Stimulated activated CD8-positive, alpha-beta memory T cell treated with anti-CD3 and anti-CD28 coated beads, Interleukin-15, amount 100 ng/mL, for 4 hours (primary cell): ENCODE results near the gene AIFM3.

Source experiments
- DNase-seq, 2 donors: peaks; one replicate each; pipeline ENCODE4 v3.0.0-alpha.2; 2020; ENCODE audit warnings: low read depth in 2 of 2

AIFM3 gene

DNA sequence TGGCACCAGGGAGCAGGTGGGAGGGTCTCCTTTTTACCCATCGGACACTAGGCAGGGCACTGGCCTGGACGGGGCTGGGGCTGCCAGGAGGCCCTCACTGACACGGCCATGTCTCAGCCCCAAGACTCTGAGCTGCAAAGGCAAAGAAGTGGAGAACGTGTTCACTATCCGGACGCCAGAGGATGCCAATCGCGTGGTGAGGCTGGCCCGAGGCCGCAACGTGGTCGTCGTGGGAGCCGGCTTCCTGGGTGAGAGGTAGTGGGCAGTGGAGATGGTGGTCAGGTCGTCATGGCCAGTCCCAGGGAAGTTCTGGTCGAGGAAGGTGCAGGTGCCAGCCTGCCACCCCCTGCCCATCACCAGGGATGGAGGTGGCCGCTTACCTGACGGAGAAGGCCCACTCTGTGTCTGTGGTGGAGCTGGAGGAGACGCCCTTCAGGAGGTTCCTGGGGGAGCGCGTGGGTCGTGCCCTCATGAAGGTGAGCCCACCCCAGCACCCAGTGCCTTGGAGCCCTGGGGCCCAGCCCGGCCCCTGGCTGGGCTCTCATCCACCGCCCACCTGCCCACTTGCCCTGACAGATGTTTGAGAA, 9.3 kb downstream of the AIFM3 start:
- DNase-seq: no peak

DNA sequence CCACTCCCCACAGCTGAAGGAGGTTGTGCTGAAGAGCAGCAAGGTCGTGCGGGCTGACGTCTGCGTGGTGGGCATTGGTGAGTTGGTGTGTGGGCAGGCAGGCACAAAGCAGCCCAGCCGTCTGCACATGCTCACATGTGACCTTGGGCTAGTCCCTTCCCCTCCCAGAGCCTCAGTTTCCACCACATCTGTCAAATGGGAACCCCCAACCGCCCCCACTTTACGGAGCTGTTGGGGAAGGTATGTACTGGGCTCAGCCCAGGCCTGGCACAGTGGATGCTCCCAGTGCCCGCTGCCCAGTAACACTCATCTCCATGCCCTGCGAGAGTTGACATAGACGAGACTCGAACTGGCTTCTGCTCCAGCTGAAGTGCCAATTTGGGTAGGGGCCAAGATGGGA, 10.0 kb downstream of the AIFM3 start:
- DNase-seq: no peak

DNA sequence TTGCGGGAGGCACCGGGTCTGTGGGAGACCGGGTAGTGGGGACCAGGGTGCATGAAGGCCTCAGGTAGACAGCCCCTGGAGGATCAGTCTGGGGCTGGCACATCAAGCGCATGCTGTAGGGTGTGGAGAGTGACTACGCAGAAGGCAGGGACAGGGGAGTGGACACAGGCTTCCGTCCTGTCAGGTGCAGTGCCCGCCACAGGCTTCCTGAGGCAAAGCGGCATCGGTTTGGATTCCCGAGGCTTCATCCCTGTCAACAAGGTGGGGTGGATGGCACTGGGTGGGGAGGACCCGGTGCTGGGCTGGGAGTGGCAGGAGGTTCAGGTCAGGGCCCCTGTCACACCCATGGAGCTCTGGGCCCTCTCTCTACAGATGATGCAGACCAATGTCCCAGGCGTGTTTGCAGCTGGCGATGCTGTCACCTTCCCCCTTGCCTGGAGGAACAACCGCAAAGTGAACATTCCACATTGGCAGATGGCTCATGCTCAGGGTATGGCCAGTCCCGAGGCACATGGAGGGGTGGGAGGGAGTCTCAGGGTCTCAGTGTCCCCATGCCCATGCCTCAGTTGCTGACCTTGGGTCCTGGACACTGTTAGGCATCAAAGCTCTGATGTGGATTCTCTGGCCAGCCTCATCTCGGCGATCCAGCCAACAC, 10.6 kb downstream of the AIFM3 start:
- no peak for DNase-seq

DNA sequence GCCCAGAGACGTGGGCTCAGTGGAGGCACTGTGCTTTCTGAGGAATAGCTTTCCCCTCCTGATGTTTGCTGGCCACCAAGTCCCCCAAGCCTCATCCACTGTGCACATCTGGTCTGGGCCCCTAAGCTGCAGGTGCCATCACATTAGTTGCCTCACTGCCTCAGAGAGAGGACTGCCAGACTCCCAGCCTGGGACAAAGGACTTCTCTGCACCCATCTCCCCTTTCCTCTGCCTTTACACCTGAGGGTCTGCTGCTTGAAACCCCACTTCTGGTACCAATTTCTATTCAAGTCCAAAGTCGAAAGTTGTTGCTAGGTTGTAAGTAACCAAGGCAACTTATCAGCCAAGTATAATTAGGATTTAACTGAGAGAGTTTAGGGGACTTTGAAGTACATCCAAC, 11.4 kb downstream of the AIFM3 start:
- no peak for DNase-seq

DNA sequence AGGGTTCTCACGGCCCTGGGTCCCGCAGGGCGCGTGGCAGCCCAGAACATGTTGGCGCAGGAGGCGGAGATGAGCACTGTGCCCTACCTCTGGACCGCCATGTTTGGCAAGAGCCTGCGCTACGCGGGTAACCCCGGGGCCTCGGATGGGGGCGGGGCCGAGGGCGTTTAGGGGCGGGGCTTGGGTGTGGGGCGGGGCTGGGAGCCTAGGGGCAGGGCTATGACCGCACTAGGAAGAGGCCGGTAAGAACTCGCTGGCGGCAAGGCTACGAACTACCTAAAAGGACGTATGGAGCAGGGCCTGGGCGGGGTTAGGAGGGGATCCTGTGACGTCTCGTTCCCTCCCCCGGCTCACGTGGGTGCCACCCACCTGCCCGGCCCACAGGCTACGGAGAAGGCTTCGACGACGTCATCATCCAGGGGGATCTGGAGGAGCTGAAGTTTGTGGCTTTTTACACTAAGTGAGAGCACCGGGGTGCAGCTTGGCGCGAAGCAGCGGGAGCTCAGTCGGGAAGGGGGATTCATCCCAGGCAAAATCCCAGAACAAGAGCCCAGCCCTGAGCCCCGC, 12.3 kb downstream of the AIFM3 start:
- peak; percentile 35 to 46 for DNase-seq

DNA sequence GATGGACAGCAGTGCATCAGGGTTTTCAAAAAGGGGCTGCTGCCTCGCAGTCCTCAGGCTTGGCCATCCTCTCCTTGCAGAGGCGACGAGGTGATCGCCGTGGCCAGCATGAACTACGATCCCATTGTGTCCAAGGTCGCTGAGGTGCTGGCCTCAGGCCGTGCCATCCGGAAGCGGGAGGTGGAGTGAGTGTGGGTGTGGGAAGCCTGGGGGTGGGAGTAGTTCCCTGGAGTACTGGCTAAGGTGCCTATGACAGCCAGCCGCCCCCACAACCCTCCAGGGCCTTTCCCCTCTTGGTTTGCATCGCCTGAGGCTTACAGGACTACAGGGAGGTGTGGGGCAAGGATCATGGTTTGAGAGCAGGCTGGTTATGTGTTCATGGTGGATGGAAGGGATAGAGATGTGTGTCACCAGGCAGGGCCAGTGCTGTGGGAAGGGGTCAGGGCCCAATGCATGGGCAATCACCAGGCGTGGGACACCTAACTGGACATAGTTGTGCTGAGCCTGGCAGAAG, 12.9 kb downstream of the AIFM3 start:
- no peak for DNase-seq

DNA sequence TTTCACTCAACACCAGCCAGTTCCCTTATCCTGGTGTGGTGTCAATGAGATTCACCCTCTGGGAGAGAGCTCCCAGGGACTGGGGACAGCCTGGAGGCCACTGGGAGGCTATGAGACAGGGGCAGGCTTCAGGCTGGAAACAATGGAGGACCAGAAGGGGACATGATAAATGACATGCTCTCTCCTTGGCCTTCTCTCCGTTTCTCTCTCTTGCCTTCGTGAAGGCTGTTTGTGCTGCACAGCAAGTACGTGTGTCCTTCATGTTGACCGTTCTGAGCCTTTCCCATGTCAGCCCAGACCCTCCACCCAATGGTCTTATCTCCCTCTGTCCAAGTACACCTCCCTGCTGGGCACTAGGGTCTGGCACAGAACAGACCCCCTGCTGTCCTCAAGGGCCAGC, 13.5 kb downstream of the AIFM3 start:
- DNase-seq: no peak

DNA sequence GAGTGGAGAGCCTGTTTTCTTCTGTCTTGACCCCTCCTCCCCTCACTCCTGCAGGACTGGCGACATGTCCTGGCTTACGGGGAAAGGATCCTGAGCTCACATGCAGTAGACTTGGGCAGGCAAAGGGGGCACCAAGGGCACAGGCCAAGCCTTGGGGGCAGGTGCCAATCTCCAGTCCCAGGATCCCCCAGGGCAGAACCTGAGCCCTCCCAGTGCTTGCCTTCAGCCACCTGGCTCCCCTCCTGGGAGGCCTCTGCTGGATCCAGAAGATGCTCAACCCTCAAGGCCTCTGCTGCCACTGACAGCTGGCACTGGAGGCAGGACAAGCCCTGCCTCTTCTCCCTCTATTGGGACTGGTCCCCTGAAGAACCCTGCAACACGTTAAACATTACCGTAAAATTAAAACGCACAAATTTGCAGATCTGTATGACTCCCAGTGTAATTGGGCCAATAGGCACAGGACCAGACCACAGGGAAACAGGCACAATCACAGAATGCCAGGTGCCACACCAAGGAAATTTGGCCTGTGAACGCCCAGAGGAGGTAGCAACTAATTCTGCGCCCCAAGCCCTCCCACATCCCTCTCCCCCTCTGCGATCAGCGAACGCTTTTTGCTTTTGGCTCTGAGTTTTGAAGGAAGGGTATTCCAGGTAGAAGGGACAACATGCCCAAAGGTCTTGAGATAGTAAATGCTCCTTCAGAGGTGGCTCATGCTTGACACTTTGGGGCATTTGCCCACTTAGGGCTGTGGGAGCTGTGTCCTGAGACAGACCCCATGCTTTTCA, 14.1 kb downstream of the AIFM3 start:
- DNase-seq: no peak

DNA sequence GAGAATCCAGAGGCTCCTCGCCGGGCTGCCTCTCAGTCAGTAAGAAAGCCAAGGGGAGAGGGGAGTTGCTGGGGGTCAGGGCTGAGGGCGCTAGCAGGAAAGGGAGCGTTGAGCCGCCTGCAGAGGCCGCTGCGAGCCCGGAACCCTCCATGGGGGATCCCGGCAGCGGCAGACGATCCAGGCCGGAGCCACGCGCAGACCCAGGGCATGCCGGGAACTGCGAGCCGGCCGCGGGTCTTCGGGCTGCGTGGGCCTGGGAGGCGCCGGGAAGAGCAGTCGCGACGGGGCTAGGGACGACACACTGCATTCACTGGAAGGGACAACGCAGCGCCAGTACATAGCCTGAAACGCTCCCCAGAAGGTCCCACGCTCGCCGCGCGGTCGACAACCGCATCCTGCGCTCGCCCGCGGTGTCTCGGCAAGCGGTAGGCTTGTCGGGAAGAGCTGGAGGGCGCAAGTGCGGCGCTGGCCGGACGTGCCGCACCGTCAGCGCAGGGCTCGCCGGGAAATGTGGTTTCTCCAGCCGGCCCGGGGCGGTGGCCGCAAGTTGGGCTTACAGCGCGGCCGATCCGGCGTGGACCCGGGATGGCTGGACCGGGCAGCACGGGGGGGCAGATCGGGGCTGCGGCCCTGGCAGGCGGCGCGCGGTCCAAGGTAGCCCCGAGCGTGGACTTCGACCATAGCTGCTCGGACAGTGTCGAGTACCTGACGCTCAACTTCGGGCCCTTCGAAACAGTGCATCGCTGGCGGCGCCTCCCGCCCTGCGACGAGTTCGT, 14.9 kb downstream of the AIFM3 start, which contains the start of gene LZTR1:
LZTR1 (plus strand) TSS at position 511 of the 776 bp plus-strand sequence; CDS start at position 586, 75 bp downstream.
- peak; percentile 34 to 50 for DNase-seq

DNA sequence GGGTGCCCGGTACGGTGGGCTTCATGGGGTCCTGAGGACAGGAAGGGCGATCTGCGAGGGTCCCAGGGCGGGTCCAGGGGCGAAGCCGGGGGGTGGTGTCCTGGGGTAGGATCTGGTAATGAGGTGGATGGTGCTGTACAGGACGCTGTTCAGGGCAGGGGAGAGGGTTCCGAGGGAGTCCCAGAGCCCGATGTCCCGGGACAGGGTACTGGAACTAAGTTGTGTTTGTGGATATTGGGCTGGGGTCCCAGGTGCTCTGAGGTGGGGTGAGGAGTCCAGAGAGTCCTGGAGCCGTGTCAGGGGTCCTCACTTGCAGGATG, 15.5 kb downstream of the AIFM3 start:
- DNase-seq: no peak

DNA sequence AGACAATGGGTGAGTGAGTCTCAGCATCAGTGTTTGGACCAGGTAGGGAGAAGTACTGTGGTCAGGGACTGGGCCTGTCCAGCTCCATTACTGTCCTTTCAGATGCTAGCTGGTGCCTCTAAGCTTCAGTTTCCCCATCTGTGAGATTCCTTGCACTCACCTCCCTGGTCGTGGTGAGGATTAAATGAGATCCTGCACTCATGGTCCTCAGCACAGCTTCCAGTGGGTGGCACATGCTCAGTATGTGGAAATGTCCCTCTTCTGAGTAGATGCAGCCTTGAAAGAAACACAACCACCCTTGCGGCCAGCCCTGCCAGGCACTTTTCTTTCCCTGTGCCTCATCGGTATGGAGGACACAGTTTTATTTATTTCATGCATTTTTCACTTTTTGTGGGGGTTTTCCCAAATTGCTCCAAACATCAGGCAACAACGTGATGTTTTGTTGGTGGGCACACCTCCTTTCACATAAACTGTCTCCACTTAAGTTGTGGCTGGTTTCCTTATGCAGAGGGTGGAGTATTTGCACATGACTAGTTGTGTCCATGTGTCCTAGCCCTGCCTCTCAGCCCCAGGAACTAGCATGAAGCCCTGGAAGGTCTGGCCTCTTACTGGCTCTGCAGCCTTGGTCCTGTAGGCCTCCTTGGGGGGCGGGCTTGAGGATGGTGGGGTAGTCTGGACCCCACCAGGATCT, 16.2 kb downstream of the AIFM3 start:
- DNase-seq: no peak

DNA sequence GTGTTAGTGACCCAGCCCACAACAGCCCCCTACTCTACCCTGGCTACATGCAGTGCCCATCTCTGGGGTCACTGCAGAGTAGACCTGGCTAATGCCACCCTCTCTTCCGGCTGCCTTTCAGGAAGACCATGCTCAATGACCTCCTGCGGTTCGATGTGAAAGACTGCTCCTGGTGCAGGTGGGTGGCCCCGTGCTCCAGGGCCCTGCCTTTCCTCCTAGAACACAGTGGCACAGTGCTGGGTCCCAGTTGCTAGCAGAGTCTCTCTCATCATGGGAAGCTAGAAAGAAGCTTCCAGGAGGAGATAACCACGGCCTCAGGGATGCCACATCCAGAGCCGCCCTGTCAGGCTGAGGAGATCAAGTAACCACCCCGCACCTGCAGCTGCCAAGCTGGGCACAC, 18.7 kb downstream of the AIFM3 start:
- DNase-seq: no peak

DNA sequence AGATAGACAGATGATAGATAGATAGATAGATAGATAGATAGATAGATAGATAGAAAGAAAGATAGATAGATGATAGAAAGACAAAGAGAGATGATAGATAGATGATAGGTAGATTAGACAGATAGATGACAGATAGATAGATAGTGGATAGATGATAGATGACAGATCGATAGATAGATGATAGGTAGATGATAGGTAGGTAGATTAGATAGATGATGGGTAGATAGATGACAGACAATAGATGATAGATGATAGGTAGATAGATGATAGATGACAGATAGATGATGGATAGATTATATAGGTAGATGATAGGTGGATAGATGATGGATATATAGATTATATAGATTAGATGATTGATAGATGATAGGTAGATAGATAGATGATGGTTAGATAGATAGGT, 19.3 kb downstream of the AIFM3 start:
- DNase-seq: no peak

DNA sequence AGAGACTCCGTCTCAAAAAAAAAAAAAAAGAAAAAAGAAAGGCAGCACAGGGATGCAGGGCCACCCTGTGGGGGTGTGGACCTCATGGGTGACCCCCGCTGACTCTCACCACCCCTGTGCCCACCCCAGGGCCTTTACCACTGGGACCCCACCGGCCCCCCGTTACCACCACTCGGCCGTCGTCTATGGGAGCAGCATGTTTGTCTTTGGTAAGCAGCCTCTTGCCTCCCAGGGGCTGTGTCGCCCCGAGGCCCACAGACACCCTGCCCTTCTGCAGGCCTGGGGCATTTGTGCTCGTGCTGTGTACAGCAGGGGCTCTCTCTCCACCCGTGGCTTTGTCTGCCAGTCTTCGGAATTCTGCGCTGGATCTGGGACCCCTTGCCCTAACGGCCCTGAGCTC, 20.3 kb downstream of the AIFM3 start:
- DNase-seq: no peak

DNA sequence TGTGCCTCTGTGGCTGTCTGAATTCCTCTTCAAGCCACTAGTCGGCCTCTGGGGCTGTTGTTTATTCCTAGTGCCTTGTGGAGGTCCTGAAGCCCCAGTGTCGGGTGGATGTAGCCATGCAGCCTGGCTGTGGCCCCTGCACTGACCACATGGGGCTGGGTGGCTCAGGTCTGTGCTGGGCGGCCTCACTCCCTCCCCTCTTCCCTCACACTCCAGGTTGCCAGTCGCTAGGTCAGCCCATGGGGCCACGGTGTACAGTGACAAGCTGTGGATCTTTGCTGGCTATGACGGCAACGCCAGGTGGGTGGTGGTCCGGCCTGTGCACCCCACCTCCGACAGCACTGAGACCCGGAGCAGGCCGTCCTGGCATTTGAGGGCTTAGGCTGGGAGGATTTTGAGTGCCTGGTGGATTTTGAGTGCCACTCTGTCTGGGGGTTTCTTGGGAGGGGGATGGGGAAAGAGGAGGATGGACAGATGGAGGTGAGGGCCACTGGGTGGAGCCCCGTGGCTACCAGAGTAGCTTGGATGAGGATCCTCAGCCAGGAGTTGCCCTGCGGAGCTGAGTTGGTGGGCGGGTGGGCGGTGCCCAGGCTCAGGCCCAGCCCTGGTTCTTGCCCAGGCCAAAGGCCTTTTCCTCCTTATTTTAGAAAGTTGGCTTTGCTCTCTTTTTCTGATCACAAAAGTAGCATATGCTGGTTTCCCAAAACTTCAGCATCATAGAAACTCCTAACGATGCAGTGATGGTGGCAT, 21.7 kb downstream of the AIFM3 start:
- no peak for DNase-seq

DNA sequence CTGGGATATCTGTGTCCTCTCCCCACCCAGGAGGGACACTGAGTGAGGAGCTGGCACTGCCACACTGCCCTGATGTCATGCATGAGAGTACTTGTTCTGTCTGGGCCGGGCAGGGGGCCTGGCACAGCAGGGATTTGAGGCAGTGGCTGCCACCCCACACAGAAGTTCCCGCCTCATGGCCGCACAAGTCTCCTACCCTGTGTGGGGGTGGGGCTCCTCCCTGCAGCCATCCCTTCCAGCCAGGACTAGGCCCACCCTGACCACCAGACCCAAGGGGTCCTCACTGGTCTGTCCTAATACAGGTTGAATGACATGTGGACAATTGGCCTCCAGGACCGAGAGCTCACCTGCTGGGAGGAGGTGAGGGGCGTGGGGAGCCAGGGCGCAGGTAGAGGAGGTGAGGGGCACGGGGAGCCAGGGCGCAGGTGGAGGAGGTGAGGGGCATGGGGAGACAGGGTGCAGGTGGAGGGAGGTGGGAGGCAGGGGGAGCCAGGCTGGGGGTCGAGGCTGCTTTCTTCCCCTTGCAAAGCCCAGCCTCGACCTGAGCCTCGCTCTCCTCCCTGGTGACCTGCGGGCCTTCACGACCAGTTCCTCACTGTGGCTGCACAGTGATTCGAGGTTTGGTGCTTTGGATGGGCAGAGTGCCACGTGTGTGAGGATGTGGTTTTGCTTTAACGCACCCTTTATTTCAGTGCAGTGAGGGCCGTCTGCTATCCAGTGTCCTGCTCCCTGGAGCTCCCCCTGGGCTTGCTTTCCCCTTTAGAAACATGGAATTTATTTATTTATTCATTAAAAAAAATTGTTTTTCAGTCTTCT, 22.5 kb downstream of the AIFM3 start:
- DNase-seq: no peak

DNA sequence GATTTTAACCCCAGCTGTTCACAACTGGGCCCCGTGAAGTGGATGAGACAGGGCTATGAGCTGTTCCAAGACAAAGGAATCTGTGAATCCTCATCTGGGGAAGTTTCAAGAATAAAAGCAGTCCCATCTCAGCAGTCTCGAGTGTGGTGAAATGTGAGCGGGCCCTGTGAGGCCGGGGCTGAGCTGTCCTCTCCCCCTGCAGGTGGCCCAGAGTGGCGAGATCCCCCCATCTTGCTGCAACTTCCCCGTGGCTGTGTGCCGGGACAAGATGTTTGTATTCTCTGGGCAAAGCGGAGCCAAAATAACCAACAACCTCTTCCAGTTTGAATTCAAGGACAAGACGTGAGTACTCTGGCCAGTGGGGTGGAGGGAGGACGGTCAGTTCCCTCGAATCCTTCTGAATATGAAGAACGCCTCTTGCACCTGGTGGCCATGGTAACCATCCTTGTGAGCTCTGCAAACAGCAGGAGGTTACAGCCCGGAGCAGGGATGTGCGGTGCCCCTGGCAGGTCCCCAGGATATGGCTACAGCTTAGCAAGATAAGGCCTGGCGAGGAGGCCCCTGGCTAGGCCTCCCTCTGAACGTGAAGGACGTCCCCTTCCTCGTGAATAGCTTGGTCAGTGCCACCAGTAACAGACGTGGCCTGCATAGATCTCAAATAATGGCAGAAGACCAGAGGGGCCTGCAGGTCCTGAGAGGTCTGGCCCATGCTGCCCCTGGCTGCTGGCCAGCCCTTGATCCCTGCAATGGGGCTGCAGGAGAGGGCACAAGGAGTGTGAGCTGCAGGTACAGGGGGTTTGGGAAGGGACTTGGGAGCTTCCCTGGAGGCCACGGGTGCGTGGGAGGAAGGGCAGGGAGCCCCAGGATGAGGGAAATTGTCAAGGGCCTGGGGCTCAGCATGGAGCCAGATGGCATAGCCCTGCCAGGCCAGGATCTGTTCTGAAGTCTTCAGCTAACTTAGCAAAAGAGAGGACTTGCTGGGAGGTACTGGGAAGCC, 23.4 kb downstream of the AIFM3 start:
- DNase-seq: no peak

DNA sequence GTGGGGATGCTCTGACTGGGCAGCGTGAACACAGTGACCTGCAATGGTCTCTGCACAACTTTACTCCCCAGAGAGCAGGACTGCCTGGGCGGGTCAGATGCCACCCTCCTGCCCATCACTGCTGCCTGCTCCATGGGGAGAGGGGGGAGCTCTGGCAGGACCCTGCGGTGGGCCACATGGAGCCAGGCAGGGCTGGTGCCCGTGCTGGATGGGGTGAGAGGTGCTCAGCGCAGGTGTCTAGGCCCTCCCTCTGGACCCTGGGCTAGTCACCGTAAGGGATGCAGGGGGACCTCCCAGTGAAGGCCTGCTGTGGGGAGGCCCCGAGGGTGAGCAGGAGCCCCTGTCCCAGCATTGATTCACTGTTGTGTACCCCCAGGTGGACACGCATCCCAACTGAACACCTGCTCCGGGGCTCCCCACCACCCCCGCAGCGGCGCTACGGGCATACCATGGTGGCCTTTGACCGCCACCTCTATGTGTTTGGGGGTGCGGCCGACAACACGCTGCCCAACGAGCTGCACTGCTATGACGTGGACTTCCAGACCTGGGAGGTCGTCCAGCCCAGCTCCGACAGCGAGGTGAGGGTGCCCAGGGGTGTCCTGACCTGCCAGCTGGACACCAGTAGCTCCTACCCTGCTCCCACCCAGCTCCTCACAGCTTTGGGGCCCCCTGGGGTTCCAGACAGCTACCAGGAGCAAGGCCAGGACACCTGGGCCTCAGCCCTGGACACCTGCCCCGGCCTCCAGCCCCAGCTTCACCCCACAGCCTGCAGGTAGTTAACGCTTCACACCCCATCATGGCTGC, 24.4 kb downstream of the AIFM3 start:
- DNase-seq: no peak
